HCT116 (cell line): ENCODE measurements around the gene EXOSC5. TPM values are rescaled to one million over a fixed set of nuclear protein-coding genes. Genes with fewer than 3 reads are reported as not detected.

ENCODE experiments used
- ATAC-seq: fragments of 200-7000 bp; cut with Tn5 transposase; 2 replicates; pipeline ENCODE4 v1.9.1; 2020; ENCODE audit warnings: mild to moderate bottlenecking, moderate library complexity
- BruUV-seq: library from RNA; stranded (reverse); fragments of 400-500 nt; replicated peaks from 2 replicates; lab custom pipeline; 2021; lab: Mats Ljungman, UMichigan
- CTCF ChIA-PET: fragments of 300-600 bp; sonication (Branson Sonifier 250); formaldehyde crosslinking; loops from one replicate; lab custom pipeline; 2021; ENCODE audit warnings: antibody characterized with exemption; lab: Charles Lee
- POLR2A ChIA-PET: fragments of 300-600, 350-600 bp; sonication (Branson Sonifier 250); formaldehyde crosslinking; loops from one replicate; lab custom pipeline; 2021; ENCODE audit warnings: antibody characterized with exemption; lab: Charles Lee
- RAD21 ChIA-PET, 2 experiments: fragments of 300-600 bp; sonication (Branson Sonifier 250); formaldehyde crosslinking; loops; one replicate each; lab custom pipeline; 2023; ENCODE audit warnings: low total read pairs in 2 of 2; ENCODE audit not compliant: uncharacterized antibody in 2 of 2, unreplicated experiment in 2 of 2, low non-redundant PET in 1 of 2; lab: Charles Lee
- DNase-seq: peaks from one replicate; pipeline ENCODE4 v3.0.0-alpha.2; 2010; ENCODE audit warnings: low read depth, low spot score
- H2AFZ ChIP-seq: fragments of 200-600 bp; shearing (Covaris generic), sonication (generic); 2 replicates; pipeline ENCODE4 v1.6.1; 2017; ENCODE audit warnings: low read depth, mixed run types, mixed read lengths, antibody characterized with exemption, low read length; ENCODE audit not compliant: poor library complexity, severe bottlenecking
- H3K27ac ChIP-seq: 2 replicates; pipeline ENCODE4 v1.5.1; 2012; ENCODE audit warnings: low read depth, low read length
- H3K27me3 ChIP-seq: fragments of 200-600 bp; sonication (generic); 2 replicates; pipeline ENCODE4 v1.6.1; 2016; ENCODE audit warnings: mixed run types, low read length, mixed read lengths; ENCODE audit not compliant: insufficient read depth
- H3K36me3 ChIP-seq, 2 experiments: fragments of 200-500 bp in 1 of 2; fragments of 200-600 bp in 1 of 2; sonication (Bioruptor generic) in 1 of 2; sonication (generic) in 1 of 2; 2 replicates each; pipeline versions ENCODE4 v1.5.1 to v1.6.1; 2014 to 2016; ENCODE audit warnings: low read length in 2 of 2, inconsistent platforms in 1 of 2, mixed read lengths in 1 of 2, mixed run types in 1 of 2; ENCODE audit not compliant: insufficient read depth in 2 of 2, control insufficient read depth in 1 of 2
- H3K4me1 ChIP-seq, 2 experiments: fragments of 200-600 bp in 1 of 2; sonication (generic) in 1 of 2; 2 replicates each; pipeline versions ENCODE4 v1.5.1 to v1.6.1; 2012 to 2017; ENCODE audit warnings: low read length in 2 of 2, inconsistent platforms in 1 of 2, mild to moderate bottlenecking in 1 of 2, mixed read lengths in 1 of 2, mixed run types in 1 of 2, moderate library complexity in 1 of 2; ENCODE audit not compliant: insufficient read depth in 2 of 2, control insufficient read depth in 1 of 2
- H3K4me2 ChIP-seq: fragments of 200-600 bp; sonication (generic); 2 replicates; pipeline ENCODE4 v1.6.1; 2017; ENCODE audit warnings: mixed run types, low read length, mixed read lengths
- H3K4me3 ChIP-seq, 2 experiments: fragments of 200-600 bp in 1 of 2; sonication (generic) in 1 of 2; replicated peaks in 1 of 2; 2 replicates each; pipeline ENCODE4 v1.5.1; 2011 to 2016; ENCODE audit warnings: low read length in 2 of 2, control low read depth in 1 of 2, low read depth in 1 of 2, mild to moderate bottlenecking in 1 of 2, mixed read lengths in 1 of 2, mixed run types in 1 of 2
- H3K79me2 ChIP-seq: fragments of 200-600 bp; sonication (generic); 2 replicates; pipeline ENCODE4 v1.6.1; 2017; ENCODE audit warnings: mild to moderate bottlenecking, mixed run types, low read length, moderate library complexity, mixed read lengths; ENCODE audit not compliant: insufficient read depth
- H3K9ac ChIP-seq: fragments of 200-600 bp; sonication (generic); 2 replicates; pipeline ENCODE4 v1.6.1; 2016; ENCODE audit warnings: low read length, mixed read lengths
- H3K9me2 ChIP-seq: fragments of 200-600 bp; sonication (generic), shearing (Covaris generic); 2 replicates; pipeline ENCODE4 v1.6.1; 2017; ENCODE audit warnings: mixed run types, mild to moderate bottlenecking, moderate library complexity; ENCODE audit not compliant: insufficient read depth
- H3K9me3 ChIP-seq, 2 experiments: fragments of 200-500 bp in 1 of 2; fragments of 200-600 bp in 1 of 2; sonication (Bioruptor generic) in 1 of 2; sonication (generic) in 1 of 2; 2 replicates each; pipeline ENCODE4 v1.6.1; 2014 to 2017; ENCODE audit warnings: low read length in 2 of 2, mixed read lengths in 2 of 2, inconsistent platforms in 1 of 2, low read depth in 1 of 2, mild to moderate bottlenecking in 1 of 2, mixed run types in 1 of 2, moderate library complexity in 1 of 2; ENCODE audit not compliant: control insufficient read depth in 1 of 2, insufficient read depth in 1 of 2
- H4K20me1 ChIP-seq: fragments of 200-600 bp; sonication (generic), shearing (Covaris generic); 2 replicates; pipeline ENCODE4 v1.6.1; 2017; ENCODE audit warnings: mixed run types, mild to moderate bottlenecking, moderate library complexity; ENCODE audit not compliant: insufficient read depth
- CBX3 ChIP-seq: IDR thresholded peaks from 2 replicates; pipeline ENCODE4 v1.6.1; 2012; ENCODE audit warnings: low read depth
- ELF1 ChIP-seq: IDR thresholded peaks from 2 replicates; pipeline ENCODE4 v1.6.1; 2012; ENCODE audit warnings: low read depth, borderline replicate concordance
- EZH2 ChIP-seq: fragments of 200-600 bp; sonication (generic); IDR thresholded peaks from 2 replicates; pipeline ENCODE4 v1.6.1; 2017; ENCODE audit warnings: antibody characterized with exemption, mixed run types
- EZH2phosphoT487 ChIP-seq: fragments of 200-600 bp; IDR thresholded peaks from 2 replicates; pipeline ENCODE4 v1.6.1; 2018; ENCODE audit warnings: antibody characterized with exemption, borderline replicate concordance
- FOSL1 ChIP-seq: IDR thresholded peaks from 2 replicates; pipeline ENCODE4 v1.6.1; 2012; ENCODE audit warnings: low read depth
- JUND ChIP-seq: IDR thresholded peaks from 2 replicates; pipeline ENCODE4 v1.6.1; 2012
- SIN3A ChIP-seq: IDR thresholded peaks from 2 replicates; pipeline ENCODE4 v1.6.1; 2012; ENCODE audit warnings: low read depth
- SP1 ChIP-seq: IDR thresholded peaks from 2 replicates; pipeline ENCODE4 v1.6.1; 2012; ENCODE audit warnings: low read depth
- YY1 ChIP-seq: IDR thresholded peaks from 2 replicates; pipeline ENCODE4 v1.6.1; 2011; ENCODE audit warnings: low read length, low read depth, moderate library complexity, mild to moderate bottlenecking; ENCODE audit not compliant: insufficient replicate concordance; ENCODE audit errors: extremely low read depth
- ZFX ChIP-seq: fragments of 450-650 bp; IDR thresholded peaks from 2 replicates; pipeline ENCODE4 v1.6.1; 2017
- ZNF274 ChIP-seq: fragments of 200-500 bp; sonication (Bioruptor generic); IDR thresholded peaks from 2 replicates; pipeline ENCODE4 v1.6.1; 2014; ENCODE audit warnings: mild to moderate bottlenecking, low read depth, low read length, inconsistent platforms
- intact Hi-C: fragments of 100-400 bp; cut with micrococcal nuclease; formaldehyde crosslinking; loops from 2 replicates; pipeline ENCODE4 v1.10.0; 2022
- total RNA-seq: library from RNA; stranded (reverse); gene quantifications from one replicate; pipeline ENCODE4 v1.2.1, GENCODE V29; 2021; ENCODE audit not compliant: unreplicated experiment
- TF ChIP-seq, protein P1 (sequence below), 3 experiments: fragments of 200-600 bp in 1 of 3; sonication (generic) in 1 of 3; IDR thresholded peaks in 2 of 3; conservative IDR thresholded peaks in 1 of 3; 2 replicates each; pipeline ENCODE4 v1.5.1; 2012 to 2017; ENCODE audit warnings: low read depth in 2 of 3, low read length in 2 of 3, antibody characterized with exemption in 1 of 3, borderline replicate concordance in 1 of 3, control low read depth in 1 of 3, mild to moderate bottlenecking in 1 of 3, mixed read lengths in 1 of 3, mixed run types in 1 of 3, moderate library complexity in 1 of 3; ENCODE audit not compliant: insufficient read depth in 1 of 3
- TF ChIP-seq, protein P2 (sequence below): IDR thresholded peaks from 2 replicates; pipeline ENCODE4 v1.6.1; 2012
- TF ChIP-seq, protein P3 (sequence below): IDR thresholded peaks from 2 replicates; pipeline ENCODE4 v1.6.1; 2011; ENCODE audit warnings: mild to moderate bottlenecking, low read length, moderate library complexity; ENCODE audit not compliant: insufficient replicate concordance; ENCODE audit errors: extremely low read depth
- TF ChIP-seq, protein P4 (sequence below): IDR thresholded peaks from 2 replicates; pipeline ENCODE4 v1.6.1; 2012
- TF ChIP-seq, protein P5 (sequence below): IDR thresholded peaks from 2 replicates; pipeline ENCODE4 v1.6.1; 2012; ENCODE audit warnings: low read depth

Gene EXOSC5
- total RNA-seq, 1 experiment from 2014 or later, result 57.5 TPM

DNA sequence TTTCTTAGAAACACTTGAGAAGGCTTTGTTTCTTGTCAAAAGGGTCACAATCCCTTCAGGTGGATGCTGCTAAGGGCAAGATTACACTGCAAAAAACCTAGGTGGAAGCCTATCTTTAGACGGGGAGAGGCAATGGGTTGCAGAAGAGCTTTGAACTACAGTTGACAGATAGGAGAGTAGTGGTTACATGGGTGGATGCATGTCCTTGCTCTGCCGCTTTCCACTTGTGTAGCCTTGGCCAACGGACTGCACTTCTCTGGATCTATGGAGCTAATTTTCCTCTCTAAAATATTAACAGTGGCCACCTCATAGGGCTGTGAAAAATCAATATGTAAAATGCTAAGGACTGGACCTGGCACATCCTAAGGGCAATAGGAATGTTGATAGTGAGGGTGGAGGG, 1.4 kb upstream of the EXOSC5 start:
- Histone ChIP-seq H3K36me3 (no peaks in the 10 kb centered on the region), H3K4me1 (peaks cover 12 to 21% of the 10 kb centered on the region in 2 experiments), H3K4me2 (peak overlapping the region; percentile 83), H2AFZ (no peak overlapping the region), H3K4me3 (peak overlapping the region; percentile 60 to 93), H3K27ac (no peak overlapping the region), H3K9ac (peak overlapping the region; percentile 92), H3K9me2 (no peaks in the 10 kb centered on the region), H4K20me1 (no peaks in the 10 kb centered on the region), H3K27me3 (no peaks in the 10 kb centered on the region), H3K9me3 (no peaks in the 10 kb centered on the region), H3K79me2 (peaks cover 42% of the 10 kb centered on the region)
- ChIA-PET RAD21 (no interaction called here), CTCF (no interaction called here), POLR2A (no interaction called here)
- intact Hi-C loops, result no loop called here
- DNase-seq (no peak), ATAC-seq (no peak)
- BruUV-seq, result no TSS peak
- TF ChIP-seq, protein P1, sequence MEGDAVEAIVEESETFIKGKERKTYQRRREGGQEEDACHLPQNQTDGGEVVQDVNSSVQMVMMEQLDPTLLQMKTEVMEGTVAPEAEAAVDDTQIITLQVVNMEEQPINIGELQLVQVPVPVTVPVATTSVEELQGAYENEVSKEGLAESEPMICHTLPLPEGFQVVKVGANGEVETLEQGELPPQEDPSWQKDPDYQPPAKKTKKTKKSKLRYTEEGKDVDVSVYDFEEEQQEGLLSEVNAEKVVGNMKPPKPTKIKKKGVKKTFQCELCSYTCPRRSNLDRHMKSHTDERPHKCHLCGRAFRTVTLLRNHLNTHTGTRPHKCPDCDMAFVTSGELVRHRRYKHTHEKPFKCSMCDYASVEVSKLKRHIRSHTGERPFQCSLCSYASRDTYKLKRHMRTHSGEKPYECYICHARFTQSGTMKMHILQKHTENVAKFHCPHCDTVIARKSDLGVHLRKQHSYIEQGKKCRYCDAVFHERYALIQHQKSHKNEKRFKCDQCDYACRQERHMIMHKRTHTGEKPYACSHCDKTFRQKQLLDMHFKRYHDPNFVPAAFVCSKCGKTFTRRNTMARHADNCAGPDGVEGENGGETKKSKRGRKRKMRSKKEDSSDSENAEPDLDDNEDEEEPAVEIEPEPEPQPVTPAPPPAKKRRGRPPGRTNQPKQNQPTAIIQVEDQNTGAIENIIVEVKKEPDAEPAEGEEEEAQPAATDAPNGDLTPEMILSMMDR (IDR thresholded peaks at IDR 0.05 in 2 of 3, conservative IDR thresholded peaks at IDR 0.05 in 1 of 3; ENCODE audit: borderline replicate concordance in 1 of 3, insufficient read depth in 1 of 3, low read depth in 2 of 3, low read length in 2 of 3), result no peak
- TF ChIP-seq EZH2 (no peak), ZNF274 (no peak), FOSL1 (no peak), ELF1 (no peak), EZH2phosphoT487 (no peak), SIN3A (no peak), YY1 (no peak), SP1 (no peak), ZFX (no peak), JUND (no peak), CBX3 (no peak)
- TF ChIP-seq, protein P2, sequence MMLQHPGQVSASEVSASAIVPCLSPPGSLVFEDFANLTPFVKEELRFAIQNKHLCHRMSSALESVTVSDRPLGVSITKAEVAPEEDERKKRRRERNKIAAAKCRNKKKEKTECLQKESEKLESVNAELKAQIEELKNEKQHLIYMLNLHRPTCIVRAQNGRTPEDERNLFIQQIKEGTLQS, result no peak
- TF ChIP-seq, protein P3, sequence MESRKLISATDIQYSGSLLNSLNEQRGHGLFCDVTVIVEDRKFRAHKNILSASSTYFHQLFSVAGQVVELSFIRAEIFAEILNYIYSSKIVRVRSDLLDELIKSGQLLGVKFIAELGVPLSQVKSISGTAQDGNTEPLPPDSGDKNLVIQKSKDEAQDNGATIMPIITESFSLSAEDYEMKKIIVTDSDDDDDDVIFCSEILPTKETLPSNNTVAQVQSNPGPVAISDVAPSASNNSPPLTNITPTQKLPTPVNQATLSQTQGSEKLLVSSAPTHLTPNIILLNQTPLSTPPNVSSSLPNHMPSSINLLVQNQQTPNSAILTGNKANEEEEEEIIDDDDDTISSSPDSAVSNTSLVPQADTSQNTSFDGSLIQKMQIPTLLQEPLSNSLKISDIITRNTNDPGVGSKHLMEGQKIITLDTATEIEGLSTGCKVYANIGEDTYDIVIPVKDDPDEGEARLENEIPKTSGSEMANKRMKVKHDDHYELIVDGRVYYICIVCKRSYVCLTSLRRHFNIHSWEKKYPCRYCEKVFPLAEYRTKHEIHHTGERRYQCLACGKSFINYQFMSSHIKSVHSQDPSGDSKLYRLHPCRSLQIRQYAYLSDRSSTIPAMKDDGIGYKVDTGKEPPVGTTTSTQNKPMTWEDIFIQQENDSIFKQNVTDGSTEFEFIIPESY, result no peak
- TF ChIP-seq, protein P4, sequence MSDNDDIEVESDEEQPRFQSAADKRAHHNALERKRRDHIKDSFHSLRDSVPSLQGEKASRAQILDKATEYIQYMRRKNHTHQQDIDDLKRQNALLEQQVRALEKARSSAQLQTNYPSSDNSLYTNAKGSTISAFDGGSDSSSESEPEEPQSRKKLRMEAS, result no peak
- TF ChIP-seq, protein P5, sequence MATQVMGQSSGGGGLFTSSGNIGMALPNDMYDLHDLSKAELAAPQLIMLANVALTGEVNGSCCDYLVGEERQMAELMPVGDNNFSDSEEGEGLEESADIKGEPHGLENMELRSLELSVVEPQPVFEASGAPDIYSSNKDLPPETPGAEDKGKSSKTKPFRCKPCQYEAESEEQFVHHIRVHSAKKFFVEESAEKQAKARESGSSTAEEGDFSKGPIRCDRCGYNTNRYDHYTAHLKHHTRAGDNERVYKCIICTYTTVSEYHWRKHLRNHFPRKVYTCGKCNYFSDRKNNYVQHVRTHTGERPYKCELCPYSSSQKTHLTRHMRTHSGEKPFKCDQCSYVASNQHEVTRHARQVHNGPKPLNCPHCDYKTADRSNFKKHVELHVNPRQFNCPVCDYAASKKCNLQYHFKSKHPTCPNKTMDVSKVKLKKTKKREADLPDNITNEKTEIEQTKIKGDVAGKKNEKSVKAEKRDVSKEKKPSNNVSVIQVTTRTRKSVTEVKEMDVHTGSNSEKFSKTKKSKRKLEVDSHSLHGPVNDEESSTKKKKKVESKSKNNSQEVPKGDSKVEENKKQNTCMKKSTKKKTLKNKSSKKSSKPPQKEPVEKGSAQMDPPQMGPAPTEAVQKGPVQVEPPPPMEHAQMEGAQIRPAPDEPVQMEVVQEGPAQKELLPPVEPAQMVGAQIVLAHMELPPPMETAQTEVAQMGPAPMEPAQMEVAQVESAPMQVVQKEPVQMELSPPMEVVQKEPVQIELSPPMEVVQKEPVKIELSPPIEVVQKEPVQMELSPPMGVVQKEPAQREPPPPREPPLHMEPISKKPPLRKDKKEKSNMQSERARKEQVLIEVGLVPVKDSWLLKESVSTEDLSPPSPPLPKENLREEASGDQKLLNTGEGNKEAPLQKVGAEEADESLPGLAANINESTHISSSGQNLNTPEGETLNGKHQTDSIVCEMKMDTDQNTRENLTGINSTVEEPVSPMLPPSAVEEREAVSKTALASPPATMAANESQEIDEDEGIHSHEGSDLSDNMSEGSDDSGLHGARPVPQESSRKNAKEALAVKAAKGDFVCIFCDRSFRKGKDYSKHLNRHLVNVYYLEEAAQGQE, result no peak
